Measurements from ENCODE around the gene SPRR1A.

SPRR1A gene, protein sequence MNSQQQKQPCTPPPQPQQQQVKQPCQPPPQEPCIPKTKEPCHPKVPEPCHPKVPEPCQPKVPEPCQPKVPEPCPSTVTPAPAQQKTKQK

GRCh38 chr1:152983743-152984142, at the start of gene SPRR1A:
Gene SPRR1A (plus strand): TSS chr1:152984081. CDS start chr1:152985231, 1,150 bp downstream.
- peak; percentile 1 for DNase-seq (ENCODE audit: low spot score)

DNA sequence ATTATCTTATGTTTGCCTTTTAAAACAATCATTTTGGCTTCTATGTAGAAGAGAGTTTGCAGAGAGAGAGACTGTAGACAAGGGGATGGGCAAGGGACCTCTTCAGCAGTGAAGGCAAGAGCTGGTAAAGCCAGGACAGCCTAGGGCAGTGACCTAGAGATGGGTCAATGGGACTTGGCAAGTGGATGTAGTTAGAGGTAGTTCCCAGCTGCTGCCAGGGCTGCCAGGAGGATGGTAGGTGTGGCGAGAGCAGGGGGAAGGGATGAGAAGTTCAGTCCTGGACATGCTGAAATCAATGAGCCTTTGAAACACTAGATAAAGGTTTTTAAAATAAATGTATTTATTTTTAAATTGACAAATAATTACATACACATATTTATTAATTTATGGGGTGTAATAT, 43.3 kb upstream of the SPRR1A start:
- DNase-seq (ENCODE audit: low spot score), result no peak

GRCh38 chr1:152941037-152941711, 42.7 kb upstream of the SPRR1A start:
- no peak for DNase-seq (ENCODE audit: low spot score)

DNA sequence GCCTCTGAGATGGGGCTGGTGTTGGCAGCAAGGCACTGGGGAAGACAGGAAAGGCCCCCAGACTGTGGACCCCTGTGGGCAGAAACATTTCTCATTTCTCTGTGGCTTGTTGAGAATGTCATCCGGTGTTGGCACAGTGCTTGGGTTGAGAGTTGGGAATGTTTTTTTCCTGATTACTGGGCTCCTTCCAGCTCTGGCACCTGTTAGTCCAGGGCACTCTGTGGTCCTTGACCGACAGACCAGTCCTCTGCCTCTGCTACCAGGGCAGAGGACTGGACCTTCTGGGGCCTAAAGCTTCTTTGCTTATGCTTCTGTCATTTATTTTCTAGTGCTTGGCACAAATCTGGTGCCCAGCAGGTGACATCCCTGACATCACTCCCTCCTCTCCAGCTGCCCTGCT, 41.7 kb upstream of the SPRR1A start:
- no peak for DNase-seq (ENCODE audit: low spot score)

DNA sequence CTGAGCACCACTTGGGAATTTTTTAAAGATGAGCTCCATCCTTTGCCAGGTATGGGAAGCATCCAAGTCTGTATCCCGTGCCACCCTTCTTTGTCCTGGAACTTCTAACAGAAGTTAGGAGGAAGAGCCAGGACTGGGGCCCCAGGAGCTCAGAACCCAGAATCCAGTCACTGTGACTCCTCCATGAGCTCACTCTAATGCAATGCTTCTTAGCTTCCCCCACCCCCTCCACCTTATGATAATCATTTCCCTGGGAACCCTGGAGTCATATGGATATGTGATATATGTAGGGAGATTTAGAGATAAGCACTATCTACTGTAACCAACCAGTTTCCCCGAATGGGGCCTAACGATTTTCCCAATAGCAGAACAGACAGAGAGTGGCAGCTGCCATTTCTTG, 37.6 kb upstream of the SPRR1A start:
- DNase-seq (ENCODE audit: low spot score), result no peak

DNA sequence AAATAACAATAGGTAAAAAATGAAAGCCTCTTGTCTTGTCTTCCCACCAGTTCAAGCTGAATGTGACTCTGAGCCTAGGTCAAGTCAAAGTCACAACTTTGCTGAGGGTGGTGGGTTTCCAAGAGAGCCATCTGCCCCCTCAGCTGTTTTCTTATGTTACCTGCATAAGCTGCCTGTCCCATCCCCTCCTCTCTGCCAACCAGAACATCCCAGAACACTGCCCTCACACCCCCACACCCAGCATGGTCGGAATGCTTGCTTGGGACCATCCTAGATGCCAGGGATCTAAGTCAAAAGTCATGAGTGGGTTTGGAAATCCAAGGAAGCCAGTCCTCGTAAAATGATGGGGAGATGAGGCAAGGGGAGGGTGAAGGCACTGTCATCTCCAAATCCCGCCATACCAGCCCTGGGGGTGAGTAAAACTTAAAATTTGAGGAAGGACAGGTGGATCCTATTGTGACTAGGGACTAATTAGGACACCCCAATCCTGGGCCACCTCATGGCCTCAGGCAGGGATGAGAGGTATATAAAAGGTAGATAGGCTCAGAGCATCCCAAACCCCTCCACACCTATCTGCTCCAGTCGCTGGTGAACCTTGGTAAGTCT, 37.1 kb upstream of the SPRR1A start, which contains the start of gene SPRR5:
SPRR5 (plus strand) TSS at position 556 of the 606 bp plus-strand sequence. CDS start 1,349 bp downstream, outside the sequence.
- DNase-seq (ENCODE audit: low spot score), result no peak

DNA sequence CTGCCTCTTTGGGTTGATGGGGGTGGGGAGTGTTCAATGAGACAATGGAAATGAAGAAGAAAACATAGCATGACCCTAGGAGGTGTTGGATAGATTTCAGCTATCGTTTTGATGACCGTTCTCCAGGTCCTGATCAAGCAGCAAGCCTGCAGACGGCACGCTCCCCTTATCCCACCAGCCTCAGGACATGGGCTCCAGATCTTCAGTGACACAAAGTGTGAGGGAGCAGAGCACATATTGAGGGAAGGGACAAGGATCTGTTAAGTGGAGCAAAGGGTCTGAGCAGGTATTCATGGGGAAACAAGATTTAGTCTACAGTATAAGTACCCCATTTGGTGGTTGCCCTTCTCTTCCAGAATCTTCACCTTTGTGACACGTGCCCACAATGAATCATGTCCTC, 32.2 kb upstream of the SPRR1A start:
- DNase-seq (ENCODE audit: low spot score), result no peak

GRCh38 chr1:152953761-152954160, 30.1 kb upstream of the SPRR1A start:
- no peak for DNase-seq (ENCODE audit: low spot score)

DNA sequence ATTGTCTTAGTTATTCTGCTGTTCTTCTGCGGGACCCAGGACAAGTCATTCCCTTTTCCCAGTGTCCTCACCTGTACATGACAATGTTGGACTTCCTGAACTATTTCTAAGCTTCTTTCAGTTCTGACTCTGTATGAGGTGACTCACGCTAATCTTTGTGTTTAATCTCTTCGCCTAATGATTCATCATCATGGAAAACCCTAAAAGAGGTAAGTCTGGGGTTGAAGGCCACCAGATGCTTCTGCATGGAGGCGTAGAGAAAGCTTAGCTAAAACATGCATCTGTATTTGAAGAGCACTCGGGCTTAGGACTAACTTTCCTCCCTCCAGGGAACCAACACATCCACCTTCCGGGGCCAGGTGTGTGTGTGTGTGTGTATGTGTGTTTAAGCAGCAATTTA, 29.4 kb upstream of the SPRR1A start:
- peak; percentile 43 for DNase-seq (ENCODE audit: low spot score)

DNA sequence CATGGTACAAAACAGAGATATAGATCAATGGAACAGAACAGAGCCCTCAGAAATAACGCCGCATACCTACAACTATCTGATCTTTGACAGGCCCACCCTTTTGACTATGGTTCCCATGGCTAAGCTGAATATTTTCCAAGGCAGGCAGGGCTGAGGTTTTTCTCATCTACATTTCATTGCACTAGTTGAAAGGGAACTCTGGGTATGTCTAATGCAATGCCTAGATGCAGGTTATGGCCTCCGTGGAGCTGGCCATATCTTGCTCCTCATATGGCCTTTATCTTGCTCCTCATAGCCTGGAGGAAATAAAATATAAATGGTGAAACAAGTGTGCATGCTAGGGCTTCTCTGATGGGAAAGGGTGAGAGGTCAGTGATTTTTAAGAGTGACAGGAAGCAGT, 26.3 kb upstream of the SPRR1A start:
- DNase-seq (ENCODE audit: low spot score), result no peak

DNA sequence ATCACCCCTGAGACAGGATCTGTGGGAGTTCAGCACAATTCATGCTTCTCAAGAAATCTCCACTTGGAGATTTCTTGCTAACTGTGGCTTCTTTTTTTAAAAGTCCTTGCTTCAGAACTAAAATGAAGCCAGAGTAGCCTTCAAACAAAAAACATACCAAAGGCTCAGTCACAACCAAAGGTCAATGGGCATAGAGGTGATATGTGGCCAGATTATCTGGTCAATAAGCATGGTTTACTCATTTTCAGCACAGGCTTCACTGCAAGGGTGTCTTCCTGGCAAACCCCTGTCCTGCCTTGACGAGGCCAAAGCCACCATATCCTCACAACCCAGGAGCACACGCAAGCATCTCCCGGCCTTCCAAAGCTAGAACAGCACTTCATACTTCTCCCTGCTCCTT, 24.6 kb upstream of the SPRR1A start:
- no peak for DNase-seq (ENCODE audit: low spot score)

DNA sequence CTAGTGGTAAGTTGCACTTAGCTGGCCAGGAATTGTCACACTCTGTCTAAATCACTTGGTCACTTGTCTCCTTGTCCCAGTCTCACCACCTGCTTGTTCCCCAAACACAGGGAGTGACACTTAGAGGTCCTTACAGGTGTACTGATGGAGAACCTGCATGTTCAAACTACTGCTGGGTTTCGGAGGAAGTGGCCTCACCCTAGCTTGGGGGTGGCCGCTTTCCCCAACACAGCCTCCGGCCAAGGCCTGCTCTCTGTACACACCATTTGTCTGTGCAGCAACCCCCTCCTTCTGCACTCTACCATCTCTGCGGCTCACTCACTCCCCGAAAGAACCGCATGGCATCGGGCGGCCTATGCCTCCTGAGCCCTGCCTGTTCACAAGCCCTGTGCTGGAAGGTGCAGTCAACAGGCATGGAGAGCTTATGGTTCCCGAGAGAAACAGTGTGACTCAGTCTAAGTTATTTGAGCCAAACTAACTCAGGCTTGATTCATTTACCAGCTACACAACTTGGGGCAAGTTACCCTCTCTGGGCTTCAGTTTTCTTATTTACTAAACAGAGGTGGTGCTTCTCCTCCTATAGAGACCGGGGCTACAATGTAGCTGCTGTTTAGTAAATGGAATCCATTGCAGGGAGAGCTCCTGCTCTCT, 24.0 kb upstream of the SPRR1A start:
- no peak for DNase-seq (ENCODE audit: low spot score)

GRCh38 chr1:152960452-152961044, 23.3 kb upstream of the SPRR1A start:
- no peak for DNase-seq (ENCODE audit: low spot score)

DNA sequence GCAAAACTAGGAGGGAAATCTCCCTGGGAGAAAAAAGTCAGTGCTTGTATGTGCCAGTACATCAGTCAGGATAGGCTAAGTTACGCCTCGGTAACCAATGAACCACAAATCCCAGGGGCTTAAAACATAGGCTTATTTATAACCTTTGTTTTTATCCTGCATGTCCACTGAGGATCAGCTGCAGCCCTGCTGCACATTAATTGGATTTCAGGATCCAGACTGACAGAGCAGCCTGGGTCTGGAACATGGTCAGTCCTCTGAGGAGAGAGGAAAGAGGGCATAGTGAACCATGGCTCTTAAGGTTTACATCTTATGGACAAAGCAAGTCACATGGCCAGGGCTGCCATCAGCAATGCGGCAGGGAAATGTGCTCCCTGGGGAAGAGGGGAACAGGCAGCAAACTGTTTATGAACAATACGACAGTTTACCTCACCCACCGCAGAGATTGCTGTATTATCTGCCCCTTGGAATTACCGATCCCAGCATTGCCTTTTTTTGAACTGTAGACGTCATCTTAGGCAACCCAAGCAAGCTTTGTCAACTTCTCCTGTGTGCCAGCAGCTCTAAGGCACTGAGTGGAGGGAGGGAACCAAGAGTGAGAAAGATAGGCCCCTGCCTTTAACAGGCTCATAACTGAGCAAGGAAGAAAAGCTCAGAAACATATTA, 22.5 kb upstream of the SPRR1A start:
- no peak for DNase-seq (ENCODE audit: low spot score)

DNA sequence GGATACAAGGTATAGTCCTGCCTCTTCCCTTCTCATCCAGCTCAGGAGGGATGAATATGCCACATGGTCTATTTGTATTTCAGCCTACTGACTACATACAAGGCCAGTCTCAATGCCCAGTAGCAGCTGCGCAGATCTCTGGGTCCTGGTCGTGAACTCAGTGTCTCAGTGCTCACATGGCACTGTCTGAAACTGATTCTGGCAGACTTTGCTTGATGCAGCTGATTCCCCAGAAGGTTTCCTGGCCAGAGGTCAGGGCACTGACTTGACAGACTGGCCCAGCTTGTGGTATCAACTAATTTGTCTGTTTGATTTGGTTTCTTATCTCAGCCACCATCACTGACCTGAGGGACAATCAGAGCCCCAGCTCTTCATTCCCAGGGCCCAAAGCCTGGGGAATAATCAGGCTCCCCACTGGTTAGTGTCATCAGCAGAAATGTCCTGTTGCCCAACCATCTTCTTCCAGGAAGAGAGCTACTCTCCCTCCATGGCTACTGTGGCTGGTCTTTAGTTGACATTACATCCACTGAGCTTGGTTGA, 20.9 kb upstream of the SPRR1A start:
- DNase-seq (ENCODE audit: low spot score), result no peak

- no peak for DNase-seq (ENCODE audit: low spot score)
These were observed 19.3 kb upstream of the SPRR1A start for GRCh38 chr1:152964536-152964935.

DNA sequence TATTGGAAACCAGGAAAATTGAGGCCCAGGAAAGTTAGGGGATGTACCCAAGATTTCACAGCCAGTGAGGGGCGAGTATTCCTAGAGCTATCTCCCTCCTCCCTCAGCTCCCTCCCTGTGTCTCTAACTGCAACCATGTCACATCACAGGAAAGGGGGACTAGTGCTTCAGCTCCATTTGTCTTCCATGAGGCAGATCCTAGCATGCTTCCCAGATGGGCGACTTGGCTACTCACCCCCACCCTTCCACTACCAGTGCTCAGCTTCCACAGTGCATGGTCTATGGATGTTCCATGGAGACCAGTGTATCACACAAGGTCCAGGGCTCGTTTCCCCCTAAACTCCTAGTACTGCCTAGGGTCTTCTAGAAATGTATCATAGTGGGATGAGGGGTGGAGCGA, 18.0 kb upstream of the SPRR1A start:
- DNase-seq (ENCODE audit: low spot score), result no peak

DNA sequence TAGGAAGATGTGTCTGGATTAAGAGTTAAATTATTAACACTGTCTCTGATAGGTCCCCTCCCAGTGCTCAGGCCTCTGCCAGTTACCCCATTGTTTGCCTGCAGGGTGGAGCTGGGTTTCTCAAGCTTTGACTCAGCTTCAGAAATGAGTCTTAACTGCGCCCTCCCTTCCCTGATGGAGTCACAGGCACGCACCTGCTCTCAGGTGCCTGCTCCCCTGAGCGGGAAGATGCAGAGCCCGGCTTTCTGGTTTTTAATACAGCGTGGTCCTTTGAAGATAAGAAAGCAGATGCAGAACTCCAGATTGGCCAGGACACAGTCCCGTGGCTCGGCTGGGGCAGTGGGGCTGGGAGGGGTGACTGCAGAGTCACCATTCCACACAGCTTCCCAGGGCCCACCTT, 16.7 kb upstream of the SPRR1A start:
- peak; percentile 10 for DNase-seq (ENCODE audit: low spot score)

DNA sequence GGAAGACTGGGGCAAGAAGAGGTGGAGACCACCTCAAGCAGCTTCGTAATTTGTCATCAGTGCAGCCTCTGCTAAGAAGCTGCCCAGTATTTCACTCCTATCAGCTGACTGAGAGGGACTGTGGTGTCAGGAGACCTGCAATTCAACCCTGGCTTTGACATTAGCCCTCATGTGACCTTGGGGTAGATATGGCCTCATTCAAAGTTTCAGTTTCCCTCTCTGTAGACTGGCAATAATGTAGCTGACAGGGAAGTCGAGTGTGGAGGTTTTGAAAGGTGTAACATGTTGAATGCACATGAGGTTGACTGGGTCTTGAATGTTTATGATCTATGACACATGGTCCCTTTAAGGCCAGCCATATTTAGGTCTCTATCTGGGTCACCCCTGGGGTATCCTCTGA, 15.6 kb upstream of the SPRR1A start:
- no peak for DNase-seq (ENCODE audit: low spot score)

DNA sequence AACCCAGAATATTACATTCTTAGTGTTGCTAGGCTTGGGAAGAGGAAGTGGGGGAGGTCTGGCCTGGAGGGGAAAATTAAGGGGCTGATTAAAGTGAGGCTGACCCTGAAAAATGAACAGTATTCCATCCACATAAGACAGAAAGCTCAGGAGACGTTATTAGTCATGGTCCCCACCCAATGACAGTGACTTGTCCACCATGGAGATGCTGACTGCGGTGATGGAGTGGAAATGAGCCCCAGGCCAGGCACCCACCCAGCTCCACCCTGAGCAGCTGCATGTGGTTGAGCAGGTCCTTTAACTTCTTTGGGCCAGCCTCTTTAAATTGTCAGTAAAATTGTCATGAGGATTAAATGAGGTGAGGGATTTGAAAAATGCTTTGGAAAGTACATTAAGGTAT, 14.8 kb upstream of the SPRR1A start:
- DNase-seq (ENCODE audit: low spot score), result no peak

DNA sequence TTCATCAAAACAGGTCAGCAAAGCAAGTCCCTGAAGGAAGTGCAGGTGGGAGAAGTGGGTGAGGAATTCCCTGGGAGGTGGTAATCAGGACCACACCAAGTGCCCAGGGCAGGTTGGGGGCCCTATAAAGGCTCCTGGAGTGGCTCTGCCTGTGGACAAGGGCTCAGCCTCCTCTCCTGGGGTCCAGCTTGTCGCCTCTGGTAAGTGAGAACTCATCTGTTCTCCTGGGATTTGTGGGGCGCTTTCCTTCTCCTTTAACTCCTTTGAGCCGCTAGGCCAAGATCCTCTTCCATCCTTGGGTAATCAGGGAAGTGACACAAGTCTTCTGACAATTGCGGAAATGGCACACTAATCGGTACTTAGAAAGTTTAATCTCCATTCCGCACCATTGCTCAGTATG, 13.4 kb upstream of the SPRR1A start, which contains the start of gene SPRR4:
SPRR4 (plus strand) TSS at position 154 of the 400 bp plus-strand sequence. CDS start 1,243 bp downstream, outside the sequence.
- DNase-seq (ENCODE audit: low spot score), result no peak
